Measurements from ENCODE around the gene TOPORS.

- TF ChIP-seq ATF6 (CRISPR knock-in tag; IDR thresholded peaks at IDR 0.05): no peak
- TF ChIP-seq CTCF (IDR thresholded peaks at IDR 0.05): no peak
- no peak for TF ChIP-seq GABPB1 (CRISPR knock-in tag; IDR thresholded peaks at IDR 0.05)
- TF ChIP-seq IRF2 (CRISPR knock-in tag; IDR thresholded peaks at IDR 0.05; ENCODE audit: borderline replicate concordance, low read depth): no peak
- no peak for TF ChIP-seq SMAD4 (CRISPR knock-in tag; IDR thresholded peaks at IDR 0.05)
- TF ChIP-seq ETV6 (CRISPR knock-in tag; IDR thresholded peaks at IDR 0.05): no peak
- no peak for TF ChIP-seq ESRRA (CRISPR knock-in tag; IDR thresholded peaks at IDR 0.05; ENCODE audit: borderline replicate concordance)
- TF ChIP-seq ZNF121 (CRISPR knock-in tag; IDR thresholded peaks at IDR 0.05): no peak
- TF ChIP-seq KAT7 (CRISPR knock-in tag; IDR thresholded peaks at IDR 0.05; ENCODE audit: borderline replicate concordance): no peak
Observed at GRCh38 chr9:32574858-32575257, 22.5 kb upstream of the TOPORS start.

All from WTC11 (cell line).